Middle frontal gyrus (tissue), 1 donor: ENCODE measurements around the gene PILRA.
"Not testable (repeated sequence)": the region's sequence is repeated elsewhere in the genome, so short reads cannot be mapped to it uniquely, and the experiment has no call there.

Experiments used
- DNase-seq: peaks from one replicate; pipeline ENCODE4 v3.0.0-alpha.2; 2015; ENCODE audit warnings: low spot score; ENCODE audit errors: extremely low spot score

PILRA gene

GRCh38 chr7:100373261-100373831 lies at the start of gene PILRA:
PILRA (plus strand) TSS chr7:100373487; CDS start chr7:100373657, 170 bp downstream.
- DNase-seq = no peak

GRCh38 chr7:100324194-100324593 lies 49.1 kb upstream of the PILRA start:
- DNase-seq = not testable (repeated sequence)

GRCh38 chr7:100325671-100326070 lies 47.6 kb upstream of the PILRA start:
- DNase-seq = not testable (repeated sequence)

- not testable (repeated sequence) for DNase-seq
Measured at GRCh38 chr7:100326914-100327313, 46.4 kb upstream of the PILRA start.

DNA sequence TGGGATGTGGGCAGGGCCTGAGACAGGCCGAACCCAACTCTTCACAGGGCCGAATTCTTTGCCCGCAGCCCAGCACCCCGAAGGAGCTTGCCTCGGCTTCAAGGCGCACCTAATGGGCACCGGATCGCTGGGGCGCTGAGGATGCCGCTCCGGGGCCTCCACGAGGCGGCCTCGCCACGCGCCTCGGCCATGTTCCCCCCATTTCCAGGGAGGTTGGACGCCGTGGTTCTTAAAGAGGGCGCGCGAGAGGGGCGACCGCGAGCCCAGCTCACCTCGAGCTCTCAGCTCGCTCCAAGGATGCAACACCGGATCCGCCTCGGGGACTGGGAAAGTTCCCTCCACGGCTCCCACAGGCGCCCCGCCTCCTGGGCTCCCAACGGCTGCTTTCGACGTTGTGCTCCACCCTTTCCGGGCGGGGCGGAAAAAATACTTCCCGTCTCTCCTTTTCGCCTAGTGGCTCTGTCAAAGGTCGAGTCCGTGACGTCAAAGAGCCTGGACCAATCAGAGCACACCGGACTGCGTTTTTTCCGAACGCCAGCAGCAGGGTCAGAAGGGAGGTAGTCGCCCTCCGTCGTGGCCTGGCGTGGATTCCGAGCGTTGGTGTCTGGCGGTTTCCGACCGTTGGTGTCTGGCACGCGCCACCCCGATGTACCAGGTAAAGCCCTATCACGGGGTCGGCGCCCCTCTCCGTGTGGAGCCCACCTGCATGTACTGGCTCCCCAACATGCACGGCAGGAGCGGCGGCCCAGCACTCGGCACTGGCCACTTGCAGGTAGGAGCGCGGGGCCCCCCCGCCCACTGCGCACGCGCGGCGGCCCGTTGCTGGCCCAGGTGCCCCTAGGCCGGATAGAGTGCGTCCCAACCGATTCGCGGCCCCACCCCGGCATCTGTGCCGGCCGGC lies 37.5 kb upstream of the PILRA start:
- peak; percentile 77 for DNase-seq

GRCh38 chr7:100338083-100338696 lies 35.1 kb upstream of the PILRA start:
- not testable (repeated sequence) for DNase-seq

GRCh38 chr7:100341286-100341685 lies 32.0 kb upstream of the PILRA start:
- DNase-seq = not testable (repeated sequence)

DNA sequence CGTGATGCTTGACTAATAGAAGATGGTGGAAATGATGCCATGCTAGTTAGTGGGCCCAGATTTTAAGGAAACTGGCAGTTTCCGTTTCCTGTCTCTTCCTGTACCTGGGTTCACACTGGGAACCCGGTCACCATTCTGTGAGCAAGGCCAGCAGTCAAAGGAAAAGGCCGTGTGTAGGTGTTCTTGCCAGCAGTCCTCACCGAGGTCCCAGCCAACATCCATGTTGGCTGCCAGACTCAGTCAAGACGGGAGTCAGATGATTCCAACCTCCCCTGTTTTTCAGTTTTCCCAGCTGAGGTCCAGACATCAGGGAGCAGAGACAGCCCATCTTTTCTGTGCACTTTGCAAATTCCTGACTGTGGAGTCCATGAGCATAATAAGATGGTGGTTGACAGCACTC lies 30.5 kb upstream of the PILRA start:
- DNase-seq = no peak

- not testable (repeated sequence) for DNase-seq
Measured at GRCh38 chr7:100344124-100344559, 29.1 kb upstream of the PILRA start.

DNA sequence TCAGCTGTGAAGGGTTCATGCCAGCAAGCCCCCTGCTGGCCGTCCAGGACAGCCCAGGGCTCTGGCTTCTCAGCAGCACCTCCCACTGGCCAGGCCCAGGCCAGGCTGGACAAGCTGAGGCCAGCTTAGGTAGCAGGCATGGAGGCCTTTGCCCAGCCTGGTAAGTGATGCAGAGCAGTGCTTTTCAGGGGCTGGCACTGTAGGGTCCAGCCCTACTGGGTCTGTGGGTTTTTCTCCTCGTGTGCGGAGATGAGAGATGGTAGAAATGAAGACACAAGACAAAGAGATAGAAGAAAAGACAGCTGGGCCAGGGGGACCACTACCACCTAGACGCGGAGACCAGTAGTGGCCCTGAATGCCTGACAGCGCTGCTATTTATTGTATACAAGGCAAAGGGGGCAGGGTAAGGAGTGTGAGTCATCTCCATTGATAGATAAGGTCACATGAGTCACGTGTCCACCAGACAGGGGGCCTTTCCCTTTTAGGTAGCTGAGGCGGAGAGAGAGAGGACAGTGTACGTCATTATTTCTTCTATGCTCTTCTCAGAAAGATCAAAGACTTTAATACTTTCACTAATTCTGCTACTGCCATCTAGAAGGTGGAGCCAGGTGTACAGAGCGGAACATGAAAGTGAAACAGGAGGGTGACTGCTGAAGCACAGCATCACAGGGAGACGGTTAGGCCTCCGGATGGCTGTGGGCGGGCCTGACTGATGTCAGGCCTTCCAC lies 28.6 kb upstream of the PILRA start:
- DNase-seq = not testable (repeated sequence)

- not testable (repeated sequence) for DNase-seq
Measured at GRCh38 chr7:100345288-100345672, 28.0 kb upstream of the PILRA start.

- DNase-seq = no peak
Measured at GRCh38 chr7:100346921-100347320, 26.4 kb upstream of the PILRA start.

GRCh38 chr7:100348805-100349204 lies 24.5 kb upstream of the PILRA start:
- no peak for DNase-seq

GRCh38 chr7:100349757-100350156 lies 23.5 kb upstream of the PILRA start:
- no peak for DNase-seq

GRCh38 chr7:100351657-100352058 lies 21.6 kb upstream of the PILRA start:
- no peak for DNase-seq

GRCh38 chr7:100352230-100352781 lies 21.0 kb upstream of the PILRA start:
- not testable (repeated sequence) for DNase-seq

DNA sequence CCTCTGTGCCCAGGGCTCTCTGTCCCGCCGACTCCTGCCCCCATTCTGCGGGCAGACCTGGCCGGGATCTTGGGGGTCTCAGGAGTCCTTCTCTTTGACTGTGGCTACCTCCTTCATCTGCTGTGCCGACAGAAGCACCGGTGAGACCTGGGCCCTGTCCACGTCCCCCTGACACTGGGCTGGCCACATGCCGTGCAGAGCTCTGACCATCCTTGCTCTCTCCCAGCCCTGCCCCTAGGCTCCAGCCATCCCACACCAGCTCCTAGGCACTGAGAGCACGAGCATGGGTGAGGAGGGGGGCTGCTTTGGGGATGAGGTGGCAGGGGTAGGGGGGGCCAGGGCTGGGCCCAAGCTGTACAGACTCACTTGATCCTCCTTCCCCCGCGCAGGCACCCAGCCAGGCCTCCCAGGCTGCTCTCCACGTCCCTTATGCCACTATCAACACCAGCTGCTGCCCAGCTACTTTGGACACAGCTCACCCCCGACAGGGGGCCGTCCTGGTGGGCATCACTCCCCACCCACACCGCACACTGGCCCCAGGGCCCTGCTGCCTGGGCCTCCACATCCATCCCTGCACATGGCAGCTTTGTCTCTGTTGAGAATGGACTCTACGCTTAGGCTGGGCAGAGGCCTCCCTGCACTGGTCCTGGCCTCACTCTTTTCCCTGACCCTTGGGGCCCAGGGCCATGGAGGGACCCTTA lies 20.2 kb upstream of the PILRA start:
- no peak for DNase-seq

- DNase-seq = no peak
Measured at GRCh38 chr7:100353685-100354330, 19.5 kb upstream of the PILRA start.

- no peak for DNase-seq
Measured at GRCh38 chr7:100356416-100357068, 16.7 kb upstream of the PILRA start.
